Measurements from ENCODE around the gene ACAA1.
"Not testable (repeated sequence)": the region's sequence is repeated elsewhere in the genome, so short reads cannot be mapped to it uniquely, and the experiment has no call there.

The ACAA1 gene

DNA sequence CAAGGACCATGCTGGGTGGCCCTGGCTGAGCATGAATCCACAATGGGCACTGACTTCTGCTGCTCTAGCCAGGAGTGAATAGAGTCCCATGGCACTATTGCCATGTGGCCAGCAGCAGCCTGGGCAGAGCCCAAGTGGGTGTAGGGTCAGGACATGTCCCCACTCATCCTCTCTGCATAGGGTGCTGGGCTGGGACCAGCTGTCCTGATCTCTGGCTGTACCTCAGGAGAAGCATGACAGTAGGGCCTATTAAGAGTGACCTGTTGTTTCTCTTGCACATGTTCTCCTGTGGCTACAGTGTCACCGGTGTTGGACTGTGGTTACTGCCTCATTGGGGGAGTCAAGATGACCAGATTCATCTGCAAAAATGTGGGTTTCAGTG is 51.0 kb downstream of the ACAA1 start:
- no peak overlapping the region for H3K4me3 ChIP-seq (ENCODE audit: low read depth, low read length)
- TF ChIP-seq, protein P1, sequence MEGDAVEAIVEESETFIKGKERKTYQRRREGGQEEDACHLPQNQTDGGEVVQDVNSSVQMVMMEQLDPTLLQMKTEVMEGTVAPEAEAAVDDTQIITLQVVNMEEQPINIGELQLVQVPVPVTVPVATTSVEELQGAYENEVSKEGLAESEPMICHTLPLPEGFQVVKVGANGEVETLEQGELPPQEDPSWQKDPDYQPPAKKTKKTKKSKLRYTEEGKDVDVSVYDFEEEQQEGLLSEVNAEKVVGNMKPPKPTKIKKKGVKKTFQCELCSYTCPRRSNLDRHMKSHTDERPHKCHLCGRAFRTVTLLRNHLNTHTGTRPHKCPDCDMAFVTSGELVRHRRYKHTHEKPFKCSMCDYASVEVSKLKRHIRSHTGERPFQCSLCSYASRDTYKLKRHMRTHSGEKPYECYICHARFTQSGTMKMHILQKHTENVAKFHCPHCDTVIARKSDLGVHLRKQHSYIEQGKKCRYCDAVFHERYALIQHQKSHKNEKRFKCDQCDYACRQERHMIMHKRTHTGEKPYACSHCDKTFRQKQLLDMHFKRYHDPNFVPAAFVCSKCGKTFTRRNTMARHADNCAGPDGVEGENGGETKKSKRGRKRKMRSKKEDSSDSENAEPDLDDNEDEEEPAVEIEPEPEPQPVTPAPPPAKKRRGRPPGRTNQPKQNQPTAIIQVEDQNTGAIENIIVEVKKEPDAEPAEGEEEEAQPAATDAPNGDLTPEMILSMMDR (IDR thresholded peaks at IDR 0.05; ENCODE audit: low read depth, low read length), result no peak

DNA sequence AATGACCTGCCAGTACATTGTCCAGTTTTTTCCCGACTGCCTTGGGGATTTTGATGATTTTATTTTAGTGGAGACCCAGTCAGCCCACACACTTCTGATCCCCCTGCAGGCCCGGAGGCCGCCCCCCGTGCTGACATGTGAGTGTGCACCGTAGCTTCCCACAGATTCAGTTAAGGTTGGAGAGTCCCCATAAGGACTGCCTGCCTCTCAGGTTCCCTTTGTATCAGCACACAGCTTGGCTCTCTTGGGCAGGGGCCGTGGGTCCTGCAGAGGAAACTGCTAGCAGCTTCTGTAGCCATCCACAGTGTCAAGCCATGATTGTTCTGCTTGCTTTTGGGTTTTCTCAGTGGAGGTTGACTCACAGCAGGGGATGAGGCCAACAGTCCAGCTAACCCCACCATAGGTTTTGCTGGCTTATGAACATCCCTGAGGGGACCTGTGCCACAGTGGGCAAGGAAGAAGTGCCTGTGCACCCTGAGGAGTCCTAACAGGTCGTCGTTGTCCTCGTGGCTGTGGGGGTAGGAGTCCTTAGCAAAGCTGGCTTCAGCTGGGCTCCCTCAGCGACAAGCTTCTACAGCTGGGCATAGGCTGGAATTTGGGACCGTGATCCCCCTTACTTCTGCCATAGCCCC is 51.5 kb downstream of the ACAA1 start:
- TF ChIP-seq, protein P1 (IDR thresholded peaks at IDR 0.05; ENCODE audit: low read depth, low read length), result no peak
- H3K4me3 ChIP-seq (ENCODE audit: low read depth, low read length), result no peak overlapping the region

DNA sequence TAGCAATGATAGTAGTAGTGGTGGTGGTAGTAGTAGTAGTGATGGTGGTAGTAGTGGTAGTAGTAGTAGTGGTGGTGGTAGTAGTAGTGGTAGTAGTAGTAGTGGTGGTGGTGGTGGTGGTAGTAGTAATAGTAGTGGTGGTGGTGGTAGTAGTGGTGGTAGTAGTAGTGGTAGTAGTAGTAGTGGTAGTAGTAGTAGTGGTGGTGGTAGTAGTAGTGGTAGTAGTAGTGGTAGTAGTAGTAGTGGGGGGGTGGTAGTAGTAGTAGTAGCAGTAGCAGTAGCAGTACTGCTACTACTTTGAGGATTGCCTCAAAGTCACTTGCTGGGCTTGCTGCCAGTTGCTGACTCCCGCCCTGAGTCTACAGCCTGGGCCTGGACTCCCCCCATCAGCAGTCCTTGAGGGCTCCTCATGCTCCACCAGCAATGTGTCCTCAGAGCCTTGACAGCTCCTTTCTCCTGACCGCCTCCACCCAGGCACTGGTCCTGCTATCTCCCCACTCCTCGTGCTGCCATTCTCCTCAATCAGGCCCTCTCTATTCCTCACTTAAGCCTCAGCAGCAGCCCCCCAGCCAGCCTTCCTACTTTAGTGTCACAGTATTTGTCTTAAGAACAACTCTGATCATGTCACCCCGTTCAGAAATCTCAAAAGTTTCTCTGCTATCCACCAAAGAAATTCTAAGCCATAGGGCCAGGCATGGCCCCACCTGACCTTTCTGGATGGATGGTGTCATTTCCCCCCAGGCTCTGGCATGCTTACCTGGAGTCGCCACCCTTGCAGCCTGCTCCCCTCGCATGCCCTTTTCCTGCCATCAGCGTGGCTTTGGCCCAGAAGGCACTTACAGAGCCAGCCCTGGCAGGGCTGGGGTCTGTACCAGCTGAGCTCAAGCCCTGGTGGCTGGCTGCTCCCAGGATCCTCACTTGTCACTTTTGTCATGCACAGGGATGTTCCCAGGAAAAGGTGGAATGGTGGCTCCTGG is 52.3 kb downstream of the ACAA1 start:
- H3K4me3 ChIP-seq (ENCODE audit: low read depth, low read length), result no peak overlapping the region
- TF ChIP-seq, protein P1 (IDR thresholded peaks at IDR 0.05; ENCODE audit: low read depth, low read length), result no peak

DNA sequence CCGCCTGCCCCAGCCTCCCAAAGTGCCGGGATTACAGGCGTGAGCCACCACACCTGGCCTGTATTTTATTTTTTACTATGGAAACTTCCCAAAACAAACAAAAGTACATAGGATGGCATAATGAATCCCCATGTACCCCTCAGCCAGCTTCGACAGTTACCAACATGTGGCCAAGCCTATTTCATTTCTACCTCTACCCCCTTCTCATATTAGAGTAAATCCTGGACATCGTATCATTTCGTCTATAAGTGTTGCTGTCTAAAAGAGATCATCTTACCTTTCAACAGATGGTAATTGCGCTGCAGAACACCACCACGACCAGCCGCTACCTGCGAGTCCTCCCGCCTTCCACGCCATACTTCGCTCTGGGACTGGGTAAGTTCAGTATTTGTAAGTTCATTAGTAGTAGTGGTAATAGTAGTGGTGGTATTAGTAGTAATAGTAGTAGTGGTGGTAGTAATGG is 53.0 kb downstream of the ACAA1 start:
- TF ChIP-seq, protein P1 (IDR thresholded peaks at IDR 0.05; ENCODE audit: low read depth, low read length), result no peak
- H3K4me3 ChIP-seq (ENCODE audit: low read depth, low read length), result no peak overlapping the region

DNA sequence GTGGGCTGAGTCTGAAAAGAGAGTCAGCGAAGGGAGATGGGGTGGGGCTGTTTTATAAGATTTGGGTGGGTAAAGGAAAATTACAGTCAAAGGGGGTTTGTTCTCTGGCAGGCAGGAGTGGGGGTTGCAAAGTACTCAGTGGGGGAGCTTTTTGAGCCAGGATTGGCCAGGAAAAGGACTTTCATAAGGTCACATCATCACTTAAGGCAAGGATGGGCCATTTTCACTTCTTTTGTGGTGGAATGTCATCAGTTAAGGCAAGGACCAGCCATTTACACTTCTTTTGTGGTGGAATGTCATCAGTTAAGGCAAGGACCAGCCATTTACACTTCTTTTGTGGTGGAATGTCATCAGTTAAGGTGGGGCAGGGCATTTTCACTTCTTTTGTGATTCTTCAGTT is 53.7 kb downstream of the ACAA1 start:
- H3K4me3 ChIP-seq (ENCODE audit: low read depth, low read length), result not testable (repeated sequence)

DNA sequence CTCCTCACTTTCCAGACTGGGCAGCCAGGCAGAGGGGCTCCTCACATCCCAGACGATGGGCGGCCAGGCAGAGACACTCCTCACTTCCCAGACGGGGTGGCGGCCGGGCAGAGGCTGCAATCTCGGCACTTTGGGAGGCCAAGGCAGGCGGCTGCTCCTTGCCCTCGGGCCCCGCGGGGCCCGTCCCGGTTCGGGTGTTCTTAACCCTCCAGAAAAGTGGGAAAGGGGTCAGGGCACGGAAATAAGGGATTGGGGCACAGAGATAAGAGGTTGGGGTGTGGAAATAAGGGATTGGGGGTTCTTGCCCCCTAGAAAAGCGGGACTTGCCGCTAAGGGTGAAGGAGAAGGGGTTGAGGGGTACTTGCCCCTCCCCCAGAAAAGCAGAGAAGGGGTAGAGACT is 54.6 kb downstream of the ACAA1 start:
- H3K4me3 ChIP-seq (ENCODE audit: low read depth, low read length), result not testable (repeated sequence)

DNA sequence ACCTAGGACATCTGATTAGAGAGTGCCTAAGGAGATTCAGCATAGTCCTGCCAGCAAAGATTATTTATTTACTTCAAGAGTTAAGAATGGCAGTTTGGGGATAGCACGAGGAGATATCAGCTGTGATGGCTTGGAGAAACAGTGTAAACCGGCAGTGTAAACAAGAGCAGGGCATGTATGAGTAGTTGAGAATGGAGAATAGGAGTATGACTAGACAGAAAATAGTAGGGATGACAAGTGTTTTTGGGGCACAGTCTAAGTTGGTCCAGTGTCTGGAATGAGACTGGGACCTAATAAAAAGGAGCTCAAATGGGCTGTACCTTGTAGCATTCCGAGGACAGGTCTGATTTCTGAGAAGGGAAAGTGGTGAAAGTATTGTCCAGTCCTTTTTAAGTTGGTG is 59.9 kb downstream of the ACAA1 start:
- H3K4me3 ChIP-seq (ENCODE audit: low read depth, low read length), result not testable (repeated sequence)

Data from WI38 (cell line).